ENCODE measurements around the gene SMAD1. TPM values are rescaled to one million over a fixed set of nuclear protein-coding genes. Genes with fewer than 3 reads are reported as not detected.

SMAD1 gene
- 3.1 and 3.2 TPM in 2 replicates for total RNA-seq

DNA sequence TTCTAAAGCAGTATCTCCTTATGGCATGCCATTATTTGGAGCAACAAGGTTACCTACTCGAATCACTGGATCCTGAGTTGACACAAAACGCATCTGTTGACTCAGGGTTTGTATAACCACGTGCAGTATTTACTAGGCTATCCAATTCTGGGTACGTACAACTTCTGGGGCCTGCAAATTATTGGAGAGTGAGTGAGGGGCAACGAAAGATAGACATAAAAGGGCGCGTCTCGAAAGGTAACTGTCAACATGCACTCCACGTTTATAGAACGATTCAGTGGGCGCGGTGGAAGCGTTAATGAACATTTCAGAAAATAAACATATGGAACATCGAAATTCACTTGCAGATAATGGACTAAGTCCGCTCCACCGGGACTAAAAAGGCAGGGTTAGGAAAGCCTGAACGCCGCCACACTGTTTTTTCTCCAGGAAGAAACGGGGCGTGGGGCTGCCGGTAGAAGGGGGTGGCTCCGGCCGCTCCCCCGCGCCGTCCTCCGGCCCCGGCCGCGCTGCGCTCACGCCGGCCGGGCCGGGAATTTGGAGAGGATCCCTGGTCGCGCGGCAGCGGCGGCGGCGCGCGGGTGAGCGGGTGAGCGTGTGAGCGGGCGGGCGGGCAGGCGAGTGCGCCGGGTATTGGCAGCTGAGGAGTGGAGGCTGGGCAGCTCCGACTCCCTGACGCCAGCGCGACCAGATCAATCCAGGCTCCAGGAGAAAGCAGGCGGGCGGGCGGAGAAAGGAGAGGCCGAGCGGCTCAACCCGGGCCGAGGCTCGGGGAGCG is at the start of gene SMAD1:
Gene SMAD1 (plus strand): TSS at position 690 of the 778 bp plus-strand sequence. CDS start 32,761 bp downstream, outside the sequence.
- DNase-seq (ENCODE audit: low spot score) = peak; percentile 11
- intact Hi-C loops (cut with micrococcal nuclease) = loop anchor here (1.0 to 10.0 kb wide), 7 partner anchors 76 to 1041 kb away; partner anchors contain the start of genes LSM6 and SLC10A7
- Mint-ChIP-seq H3K4me3 (peak within 1 kb of the TSS; percentile 73), H3K9me3 (no peaks in the 10 kb centered on the region), H3K27ac (peak within 1 kb of the TSS; percentile 49), H3K36me3 (ENCODE audit: low read depth) (no peaks in the 10 kb centered on the region), H3K27me3 (ENCODE audit: insufficient read depth) (peaks cover 33% of the 10 kb centered on the region), H3K4me1 (ENCODE audit: low read depth) (peaks cover 6% of the 10 kb centered on the region)

DNA sequence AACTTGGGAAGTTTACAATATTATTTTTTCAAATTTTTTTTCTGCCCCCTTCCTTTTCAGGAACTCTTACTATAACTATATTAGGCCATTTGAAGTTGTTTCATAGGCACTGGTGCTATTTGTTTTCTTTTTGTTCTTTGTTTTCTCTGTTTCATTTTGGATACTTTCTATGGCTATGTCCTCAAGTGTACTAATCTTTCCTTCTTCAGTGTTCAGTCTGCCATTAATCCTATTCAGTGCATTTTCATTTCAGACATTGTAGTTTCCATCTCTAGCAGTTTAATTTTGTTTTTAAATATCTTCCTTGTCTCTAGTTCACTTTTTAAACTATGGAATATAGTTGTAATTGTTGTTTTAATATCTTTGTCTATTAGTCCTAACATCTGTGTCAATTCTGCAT is 48.0 kb upstream of the SMAD1 start:
- peaks cover 2% of the 10 kb centered on the region for H3K27me3 Mint-ChIP-seq (ENCODE audit: insufficient read depth)
- no peaks in the 10 kb centered on the region for H3K4me1 Mint-ChIP-seq (ENCODE audit: low read depth)
- H3K9me3 Mint-ChIP-seq = no peaks in the 10 kb centered on the region
- intact Hi-C loops (cut with micrococcal nuclease) = no loop called here
- no peak overlapping the region for H3K4me3 Mint-ChIP-seq
- no peak for DNase-seq (ENCODE audit: low spot score)
- no peak overlapping the region for H3K27ac Mint-ChIP-seq
- H3K36me3 Mint-ChIP-seq (ENCODE audit: low read depth) = no peaks in the 10 kb centered on the region

DNA sequence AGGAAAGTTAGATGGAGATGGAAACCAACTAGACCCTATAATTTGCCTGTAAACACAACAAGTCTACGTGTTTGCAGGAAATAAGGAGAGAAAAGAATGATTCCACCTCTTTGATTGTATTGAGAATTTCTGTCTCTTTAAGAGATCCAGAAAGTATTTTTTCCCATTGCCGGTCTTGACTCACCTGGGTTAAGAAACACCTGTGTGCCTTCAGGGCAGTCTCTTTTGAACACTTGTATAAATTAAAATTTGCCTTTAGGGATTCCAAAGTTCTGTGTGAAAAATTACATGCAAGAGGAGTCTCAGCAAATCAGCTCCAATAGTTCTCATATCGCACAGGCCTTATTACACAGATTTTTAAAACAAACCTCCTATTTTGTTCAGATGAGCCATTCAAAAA is 46.0 kb upstream of the SMAD1 start:
- DNase-seq (ENCODE audit: low spot score) = no peak
- Mint-ChIP-seq H3K27me3 (ENCODE audit: insufficient read depth) (peaks cover 2% of the 10 kb centered on the region), H3K9me3 (no peaks in the 10 kb centered on the region)

DNA sequence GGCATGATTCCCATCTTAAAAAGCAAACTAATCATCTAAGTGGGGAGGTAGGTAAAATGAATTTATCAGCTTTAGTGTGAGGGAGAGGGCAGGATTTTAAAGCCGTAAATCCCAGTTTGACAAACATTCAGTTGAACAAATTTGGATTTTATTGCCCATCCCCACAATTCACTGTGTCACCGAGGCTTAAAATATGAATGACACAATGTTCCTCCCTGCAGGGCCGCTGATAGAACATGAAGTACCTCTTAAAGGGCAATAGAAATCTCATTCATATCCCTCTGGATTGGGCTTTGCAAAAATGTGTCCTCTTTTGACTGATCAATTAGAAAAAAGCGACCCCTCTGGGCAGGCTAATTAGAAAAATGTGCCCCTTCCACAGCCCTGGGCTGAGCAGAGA is 45.5 kb upstream of the SMAD1 start:
- intact Hi-C loops (cut with micrococcal nuclease) = no loop called here
- H3K36me3 Mint-ChIP-seq (ENCODE audit: low read depth) = no peaks in the 10 kb centered on the region

More for the DNA sequence above, 46.0 kb upstream of the SMAD1 start:
- Mint-ChIP-seq H3K27ac (no peak overlapping the region), H3K4me1 (ENCODE audit: low read depth) (no peaks in the 10 kb centered on the region), H3K36me3 (ENCODE audit: low read depth) (no peaks in the 10 kb centered on the region), H3K4me3 (no peak overlapping the region)
- intact Hi-C loops (cut with micrococcal nuclease) = no loop called here

DNA sequence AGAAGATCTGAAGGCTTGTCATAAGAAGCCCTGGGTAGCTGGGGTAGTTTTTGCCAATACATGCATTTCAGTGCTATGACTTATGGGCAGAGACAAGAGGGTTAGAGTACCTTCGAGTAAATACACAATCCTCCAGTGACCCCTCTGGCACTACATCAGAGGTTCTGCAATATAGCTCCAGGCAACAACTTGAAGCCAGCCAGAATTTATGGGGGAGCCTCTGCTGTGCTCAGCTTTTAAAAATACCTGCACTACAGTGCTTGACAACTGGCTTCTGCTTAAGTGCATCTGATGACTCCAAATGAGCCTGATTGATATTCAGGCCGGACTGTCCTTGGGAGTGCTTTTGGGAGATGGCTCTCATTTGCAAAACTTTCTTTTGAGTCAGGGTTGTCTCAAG is 44.9 kb upstream of the SMAD1 start:
- H3K4me3 Mint-ChIP-seq = no peak overlapping the region
- peaks cover 2% of the 10 kb centered on the region for H3K27me3 Mint-ChIP-seq (ENCODE audit: insufficient read depth)
- no peaks in the 10 kb centered on the region for H3K36me3 Mint-ChIP-seq (ENCODE audit: low read depth)
- no peak for DNase-seq (ENCODE audit: low spot score)
- H3K27ac Mint-ChIP-seq = no peak overlapping the region
- no peaks in the 10 kb centered on the region for H3K4me1 Mint-ChIP-seq (ENCODE audit: low read depth)
- no peaks in the 10 kb centered on the region for H3K9me3 Mint-ChIP-seq
- intact Hi-C loops (cut with micrococcal nuclease) = no loop called here

More for the DNA sequence above, 45.5 kb upstream of the SMAD1 start:
- no peaks in the 10 kb centered on the region for H3K9me3 Mint-ChIP-seq
- no peaks in the 10 kb centered on the region for H3K4me1 Mint-ChIP-seq (ENCODE audit: low read depth)
- peaks cover 2% of the 10 kb centered on the region for H3K27me3 Mint-ChIP-seq (ENCODE audit: insufficient read depth)
- H3K4me3 Mint-ChIP-seq = no peak overlapping the region
- no peak overlapping the region for H3K27ac Mint-ChIP-seq
- no peak for DNase-seq (ENCODE audit: low spot score)

DNA sequence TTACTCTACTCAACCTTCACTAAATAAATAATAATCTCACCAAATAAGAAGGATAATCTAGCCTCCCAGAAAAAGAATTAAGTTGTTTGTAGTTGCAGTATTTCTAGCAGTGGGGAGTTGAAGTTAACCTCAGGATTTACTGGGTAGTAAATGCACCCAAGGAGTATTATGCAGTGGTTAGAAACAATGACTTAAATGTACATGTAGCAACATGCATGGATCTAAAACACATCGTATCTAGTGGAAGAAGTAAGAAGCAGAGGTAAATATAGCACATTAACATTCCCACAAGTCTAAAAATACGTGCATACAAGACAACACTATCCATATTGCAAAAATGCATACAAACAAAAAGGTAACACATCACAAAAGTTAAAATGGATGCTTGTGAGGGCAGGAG is 44.2 kb upstream of the SMAD1 start:
- intact Hi-C loops (cut with micrococcal nuclease) = no loop called here
- no peaks in the 10 kb centered on the region for H3K36me3 Mint-ChIP-seq (ENCODE audit: low read depth)
- no peaks in the 10 kb centered on the region for H3K9me3 Mint-ChIP-seq
- no peaks in the 10 kb centered on the region for H3K27me3 Mint-ChIP-seq (ENCODE audit: insufficient read depth)
- no peaks in the 10 kb centered on the region for H3K4me1 Mint-ChIP-seq (ENCODE audit: low read depth)
- H3K27ac Mint-ChIP-seq = no peak overlapping the region
- no peak overlapping the region for H3K4me3 Mint-ChIP-seq
- no peak for DNase-seq (ENCODE audit: low spot score)

DNA sequence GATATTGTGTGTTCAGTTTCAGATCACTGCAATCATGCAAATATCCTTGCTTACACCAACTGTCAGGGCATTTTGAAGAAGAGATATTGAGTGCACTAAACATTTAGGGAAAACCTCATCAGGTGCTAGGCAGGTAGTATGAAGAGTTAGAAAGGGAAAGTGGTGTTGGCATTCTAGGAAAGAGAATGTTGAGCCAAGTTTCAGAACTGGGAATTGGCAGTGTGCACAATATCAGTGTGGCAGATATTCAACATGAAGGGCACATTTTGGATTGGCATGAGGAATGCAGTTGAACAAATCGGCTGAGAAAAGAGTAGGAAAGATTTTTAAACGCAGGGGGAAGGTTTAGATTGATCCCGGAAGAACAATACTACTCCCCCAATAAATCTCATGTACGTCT is 43.4 kb upstream of the SMAD1 start:
- no peak overlapping the region for H3K4me3 Mint-ChIP-seq
- H3K27ac Mint-ChIP-seq = no peak overlapping the region
- no peaks in the 10 kb centered on the region for H3K4me1 Mint-ChIP-seq (ENCODE audit: low read depth)
- intact Hi-C loops (cut with micrococcal nuclease) = no loop called here
- no peaks in the 10 kb centered on the region for H3K9me3 Mint-ChIP-seq
- no peaks in the 10 kb centered on the region for H3K36me3 Mint-ChIP-seq (ENCODE audit: low read depth)
- DNase-seq (ENCODE audit: low spot score) = no peak
- H3K27me3 Mint-ChIP-seq (ENCODE audit: insufficient read depth) = no peaks in the 10 kb centered on the region

DNA sequence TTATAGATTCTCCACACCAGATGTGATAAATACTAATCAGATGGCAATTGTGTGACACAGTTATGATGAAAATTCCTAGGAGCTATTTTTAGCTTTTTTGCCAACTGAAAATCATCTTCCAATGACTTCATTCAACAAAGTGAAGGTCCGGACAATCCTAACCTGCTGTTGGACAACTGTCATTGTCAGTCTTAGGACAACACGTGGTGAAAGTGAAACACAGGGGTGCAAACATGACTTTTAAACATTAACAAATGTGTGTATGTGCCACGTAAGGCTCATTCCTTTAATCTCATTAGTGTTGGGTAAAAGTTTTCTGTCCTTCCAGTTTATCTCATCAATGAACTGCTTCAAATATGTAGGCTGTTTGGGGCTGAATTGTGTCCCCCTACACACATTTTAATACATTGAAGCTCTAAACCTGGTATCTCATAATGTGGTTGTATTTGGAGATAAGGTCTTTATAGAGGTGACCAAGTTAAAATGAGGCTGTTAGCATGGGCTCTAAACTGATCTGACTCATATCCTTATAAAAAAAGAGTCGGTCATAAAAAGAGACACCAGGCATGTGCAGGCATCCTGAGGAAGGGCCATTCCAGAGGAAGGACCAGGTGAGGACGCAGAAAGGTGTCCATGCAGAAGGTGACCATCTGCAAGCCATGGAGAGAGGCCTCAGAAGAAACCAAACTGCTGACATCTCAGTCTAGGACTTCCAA is 41.2 kb upstream of the SMAD1 start:
- DNase-seq (ENCODE audit: low spot score) = no peak
- intact Hi-C loops (cut with micrococcal nuclease) = no loop called here
- H3K4me1 Mint-ChIP-seq (ENCODE audit: low read depth) = no peaks in the 10 kb centered on the region
- no peak overlapping the region for H3K27ac Mint-ChIP-seq
- peaks cover 4% of the 10 kb centered on the region for H3K27me3 Mint-ChIP-seq (ENCODE audit: insufficient read depth)
- H3K9me3 Mint-ChIP-seq = no peaks in the 10 kb centered on the region
- H3K4me3 Mint-ChIP-seq = no peak overlapping the region
- no peaks in the 10 kb centered on the region for H3K36me3 Mint-ChIP-seq (ENCODE audit: low read depth)

DNA sequence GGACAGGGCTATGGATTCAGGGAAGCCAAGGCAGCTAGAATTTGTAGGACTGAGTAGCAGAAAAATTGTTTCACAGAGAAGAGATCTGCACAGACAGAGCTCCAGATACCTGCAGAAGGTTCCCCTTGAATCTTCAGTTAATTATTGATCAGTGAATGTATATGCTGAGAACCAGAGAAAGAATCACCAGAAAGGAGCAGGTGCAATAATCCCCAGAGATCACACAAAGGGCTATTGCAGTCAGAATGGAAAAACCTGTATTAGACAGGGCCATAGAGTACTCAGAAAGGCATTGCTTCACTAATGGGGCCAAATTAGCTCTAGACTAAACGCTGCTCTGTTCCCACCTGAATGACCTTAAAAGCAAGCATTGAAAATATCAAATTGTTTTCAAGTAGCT is 35.5 kb upstream of the SMAD1 start:
- intact Hi-C loops (cut with micrococcal nuclease) = no loop called here
- H3K9me3 Mint-ChIP-seq = no peaks in the 10 kb centered on the region

DNA sequence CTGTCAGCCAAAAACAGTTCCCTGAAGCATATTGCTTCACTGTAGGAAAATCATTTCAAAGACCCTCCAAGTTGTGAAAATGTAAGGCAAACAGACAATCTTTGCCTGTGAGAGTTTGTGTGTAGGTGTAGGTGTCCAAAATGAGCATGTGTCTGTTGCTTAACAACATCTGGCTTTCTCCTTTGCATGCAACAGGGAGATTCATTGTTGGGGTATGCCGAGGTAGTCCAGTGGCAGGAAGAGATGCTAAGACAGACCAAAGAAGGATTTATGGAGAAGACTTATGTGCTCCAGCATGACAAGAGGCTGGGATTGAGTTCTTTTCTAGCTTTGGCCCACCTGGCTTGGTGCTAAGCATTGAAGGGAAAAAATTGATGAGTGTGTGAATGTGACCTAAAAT is 29.8 kb upstream of the SMAD1 start:
- no peak for DNase-seq (ENCODE audit: low spot score)
- no peaks in the 10 kb centered on the region for H3K4me1 Mint-ChIP-seq (ENCODE audit: low read depth)
- peaks cover 9% of the 10 kb centered on the region for H3K27me3 Mint-ChIP-seq (ENCODE audit: insufficient read depth)
- no peaks in the 10 kb centered on the region for H3K36me3 Mint-ChIP-seq (ENCODE audit: low read depth)
- no peak overlapping the region for H3K27ac Mint-ChIP-seq
- no peaks in the 10 kb centered on the region for H3K9me3 Mint-ChIP-seq
- no peak overlapping the region for H3K4me3 Mint-ChIP-seq
- intact Hi-C loops (cut with micrococcal nuclease) = no loop called here

More for the DNA sequence above, 35.5 kb upstream of the SMAD1 start:
- no peak overlapping the region for H3K4me3 Mint-ChIP-seq
- H3K4me1 Mint-ChIP-seq (ENCODE audit: low read depth) = no peaks in the 10 kb centered on the region
- no peak for DNase-seq (ENCODE audit: low spot score)
- H3K27ac Mint-ChIP-seq = no peak overlapping the region
- H3K36me3 Mint-ChIP-seq (ENCODE audit: low read depth) = no peaks in the 10 kb centered on the region
- H3K27me3 Mint-ChIP-seq (ENCODE audit: insufficient read depth) = peaks cover 4% of the 10 kb centered on the region

DNA sequence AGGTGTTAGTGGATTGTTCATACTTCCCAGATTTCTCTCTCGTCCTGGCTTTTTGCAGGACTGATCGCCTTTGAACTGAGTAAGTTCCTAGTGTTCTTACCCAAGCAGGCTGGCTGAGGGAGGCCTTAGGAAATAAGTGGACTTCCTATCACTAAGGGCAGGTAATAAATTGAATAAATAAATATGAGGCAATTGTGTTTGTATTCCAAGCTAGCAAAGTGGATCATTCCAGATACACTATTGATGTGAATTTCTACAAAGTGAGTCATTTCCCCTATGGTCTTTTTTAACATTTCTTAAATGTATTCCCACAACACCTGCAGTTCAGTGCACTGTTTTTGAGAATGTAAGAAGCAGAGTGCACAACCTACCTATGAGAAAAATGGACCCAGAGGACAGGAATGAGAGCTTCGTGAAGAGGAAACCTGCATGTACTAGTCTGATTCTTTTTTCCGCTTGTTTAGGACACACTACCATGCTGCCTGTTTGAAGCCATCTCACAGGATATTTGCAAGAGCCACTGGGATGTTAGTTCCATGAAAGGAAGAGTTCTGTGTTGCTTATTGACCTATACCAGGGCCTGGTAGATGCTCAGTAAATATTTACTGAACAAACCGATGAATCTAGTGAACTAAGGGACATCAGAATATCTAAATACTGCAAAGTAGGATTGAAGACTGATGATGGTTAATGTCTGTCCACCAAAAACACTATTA is 29.0 kb upstream of the SMAD1 start:
- Mint-ChIP-seq H3K4me3 (no peak overlapping the region), H3K9me3 (no peaks in the 10 kb centered on the region), H3K27me3 (ENCODE audit: insufficient read depth) (peaks cover 9% of the 10 kb centered on the region), H3K4me1 (ENCODE audit: low read depth) (no peaks in the 10 kb centered on the region), H3K27ac (no peak overlapping the region), H3K36me3 (ENCODE audit: low read depth) (no peaks in the 10 kb centered on the region)
- intact Hi-C loops (cut with micrococcal nuclease) = no loop called here
- DNase-seq (ENCODE audit: low spot score) = no peak

DNA sequence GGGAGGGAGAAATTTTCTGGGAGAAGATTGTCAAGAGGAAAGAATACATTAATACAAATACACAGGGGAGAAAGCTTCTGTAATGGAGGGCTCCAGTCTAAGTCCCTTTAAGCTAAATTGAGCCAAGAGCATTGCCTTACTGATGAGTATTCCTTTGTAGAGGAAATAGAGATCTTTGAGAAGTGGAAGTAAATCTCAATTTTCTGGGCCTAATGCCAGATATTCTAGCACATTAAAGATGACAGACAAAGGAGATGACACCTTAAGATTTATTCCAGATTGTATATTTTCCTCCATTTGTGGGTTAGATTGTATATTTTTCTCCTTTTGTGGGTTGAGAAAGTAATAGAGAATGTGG is 28.5 kb upstream of the SMAD1 start:
- intact Hi-C loops (cut with micrococcal nuclease) = no loop called here

DNA sequence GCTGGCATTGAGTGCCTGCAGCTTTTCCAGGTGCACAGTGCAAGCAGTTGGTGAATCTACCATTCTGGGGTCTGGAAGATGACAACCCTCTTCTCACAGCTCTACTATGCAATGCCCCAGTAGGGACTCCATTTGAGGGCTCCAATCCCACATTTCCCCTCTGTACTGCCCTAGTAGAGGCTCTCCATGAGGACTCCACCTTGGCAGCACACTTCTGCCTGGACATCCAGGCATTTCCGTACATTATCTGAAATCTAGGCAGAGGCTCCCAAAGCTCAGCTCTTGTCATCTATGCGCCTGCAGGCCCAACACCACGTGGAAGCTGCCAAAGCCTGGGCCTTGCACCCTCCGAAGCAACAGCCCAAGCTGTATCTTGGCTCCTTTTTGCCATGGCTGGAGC is 8.4 kb upstream of the SMAD1 start:
- H3K9me3 Mint-ChIP-seq = peaks cover 7% of the 10 kb centered on the region
- H3K27ac Mint-ChIP-seq = no peak overlapping the region
- intact Hi-C loops (cut with micrococcal nuclease) = no loop called here
- no peaks in the 10 kb centered on the region for H3K4me1 Mint-ChIP-seq (ENCODE audit: low read depth)
- no peak overlapping the region for H3K4me3 Mint-ChIP-seq
- H3K27me3 Mint-ChIP-seq (ENCODE audit: insufficient read depth) = peaks cover 7% of the 10 kb centered on the region
- no peak for DNase-seq (ENCODE audit: low spot score)
- H3K36me3 Mint-ChIP-seq (ENCODE audit: low read depth) = no peaks in the 10 kb centered on the region

More for the DNA sequence above, 28.5 kb upstream of the SMAD1 start:
- Mint-ChIP-seq H3K4me3 (no peak overlapping the region), H3K4me1 (ENCODE audit: low read depth) (no peaks in the 10 kb centered on the region), H3K27me3 (ENCODE audit: insufficient read depth) (peaks cover 9% of the 10 kb centered on the region), H3K9me3 (no peaks in the 10 kb centered on the region), H3K27ac (no peak overlapping the region), H3K36me3 (ENCODE audit: low read depth) (no peaks in the 10 kb centered on the region)
- no peak for DNase-seq (ENCODE audit: low spot score)
